ENCODE results near the gene TOPBP1. TPM values are rescaled to one million over a fixed set of nuclear protein-coding genes. Genes with fewer than 3 reads are reported as not detected.

The TOPBP1 gene
- total RNA-seq: 10 to 100 TPM; 16.8 to 23.2 TPM
- polyA plus RNA-seq: 10 to 100 TPM in 1 of 2 donors, 1 to 10 TPM in 1; 8.4 to 17.7 TPM
- long read RNA-seq, donor 1, partial matches to known transcripts: 1 of 4 reads
- long read RNA-seq, donor 1, other reads (novel, unspliced or antisense): 3 of 4 reads
- long read RNA-seq, donor 2, full-length matches to known transcripts: 2 of 9 reads
- long read RNA-seq, donor 2, partial matches to known transcripts: 5 of 9 reads
- long read RNA-seq, donor 2, other reads (novel, unspliced or antisense): 2 of 9 reads

- intact Hi-C loops (cut with DNase I): loop anchor here in 1 of 2 donors (10.0 kb wide), 1 partner anchor 263 kb away; no protein-coding TSS in a partner anchor
- peak within 1 kb of the TSS in 1 of 2 donors; percentile 58 for H3K27ac ChIP-seq (ENCODE audit: low read depth in 1 of 2, low read length in 2 of 2)
- H3K27me3 ChIP-seq (ENCODE audit: control insufficient read depth in 1 of 2, insufficient read depth in 2 of 2, low read length in 1 of 2): no peaks in the 10 kb centered on the region
- peaks cover 0 to 2% of the 10 kb centered on the region in 2 donors for H3K36me3 ChIP-seq (ENCODE audit: control insufficient read depth in 1 of 2, insufficient read depth in 2 of 2, low read length in 1 of 2)
- peak; percentile 87 to 94 for DNase-seq
- H3K4me1 ChIP-seq (ENCODE audit: control insufficient read depth in 1 of 2, insufficient read depth in 2 of 2, low read length in 2 of 2): no peaks in the 10 kb centered on the region
- 0 to 1% methylated on average over 50 to 58 of the region's 58 CpGs for WGBS, 2 donors
- H3K9me3 ChIP-seq (ENCODE audit: control insufficient read depth, low read length): no peaks in the 10 kb centered on the region
- peak; percentile 80 for ATAC-seq (ENCODE audit: low FRiP score)
- H3K4me3 ChIP-seq (ENCODE audit: low read length in 2 of 2): peak within 1 kb of the TSS; percentile 66 to 76
Observed at GRCh38 chr3:133661454-133662277, at the start of gene TOPBP1. TOPBP1 (minus strand) TSS chr3:133661941; CDS start chr3:133661127, 814 bp downstream.

GRCh38 chr3:133711013-133711412, 49.3 kb upstream of the TOPBP1 start:
- ATAC-seq (ENCODE audit: low FRiP score) (no peak), DNase-seq (no peak)
- H3K4me1 ChIP-seq (ENCODE audit: control insufficient read depth in 1 of 2, insufficient read depth in 2 of 2, low read length in 2 of 2): no peaks in the 10 kb centered on the region
- no peaks in the 10 kb centered on the region for H3K27me3 ChIP-seq (ENCODE audit: control insufficient read depth in 1 of 2, insufficient read depth in 2 of 2, low read length in 1 of 2)
- H3K9me3 ChIP-seq (ENCODE audit: control insufficient read depth, low read length): no peaks in the 10 kb centered on the region
- no peak overlapping the region for H3K27ac ChIP-seq (ENCODE audit: low read depth in 1 of 2, low read length in 2 of 2)
- no peak overlapping the region for H3K4me3 ChIP-seq (ENCODE audit: low read length in 2 of 2)
- intact Hi-C loops (cut with DNase I): no loop called here
- 61 to 67% methylated on average over 4 of the region's 4 CpGs for WGBS, 2 donors
- H3K36me3 ChIP-seq (ENCODE audit: control insufficient read depth in 1 of 2, insufficient read depth in 2 of 2, low read length in 1 of 2): no peaks in the 10 kb centered on the region

GRCh38 chr3:133709139-133709750, 47.5 kb upstream of the TOPBP1 start:
- DNase-seq: no peak
- WGBS, 2 donors: 77 to 78% methylated on average over 3 of the region's 3 CpGs
- Histone ChIP-seq H3K27me3 (ENCODE audit: control insufficient read depth in 1 of 2, insufficient read depth in 2 of 2, low read length in 1 of 2) (no peaks in the 10 kb centered on the region), H3K36me3 (ENCODE audit: control insufficient read depth in 1 of 2, insufficient read depth in 2 of 2, low read length in 1 of 2) (no peaks in the 10 kb centered on the region), H3K27ac (ENCODE audit: low read depth in 1 of 2, low read length in 2 of 2) (no peak overlapping the region), H3K4me3 (ENCODE audit: low read length in 2 of 2) (no peak overlapping the region), H3K9me3 (ENCODE audit: control insufficient read depth, low read length) (no peaks in the 10 kb centered on the region), H3K4me1 (ENCODE audit: control insufficient read depth in 1 of 2, insufficient read depth in 2 of 2, low read length in 2 of 2) (no peaks in the 10 kb centered on the region)
- no peak for ATAC-seq (ENCODE audit: low FRiP score)
- intact Hi-C loops (cut with DNase I): no loop called here

GRCh38 chr3:133706033-133706432, 44.3 kb upstream of the TOPBP1 start:
- WGBS, 2 donors: 79 to 82% methylated on average over 4 of the region's 4 CpGs
- Histone ChIP-seq H3K4me1 (ENCODE audit: control insufficient read depth in 1 of 2, insufficient read depth in 2 of 2, low read length in 2 of 2) (no peaks in the 10 kb centered on the region), H3K9me3 (ENCODE audit: control insufficient read depth, low read length) (no peaks in the 10 kb centered on the region), H3K36me3 (ENCODE audit: control insufficient read depth in 1 of 2, insufficient read depth in 2 of 2, low read length in 1 of 2) (no peaks in the 10 kb centered on the region), H3K4me3 (ENCODE audit: low read length in 2 of 2) (no peak overlapping the region), H3K27ac (ENCODE audit: low read depth in 1 of 2, low read length in 2 of 2) (no peak overlapping the region), H3K27me3 (ENCODE audit: control insufficient read depth in 1 of 2, insufficient read depth in 2 of 2, low read length in 1 of 2) (no peaks in the 10 kb centered on the region)
- no peak for DNase-seq
- no peak for ATAC-seq (ENCODE audit: low FRiP score)
- intact Hi-C loops (cut with DNase I): no loop called here

GRCh38 chr3:133703915-133704314, 42.2 kb upstream of the TOPBP1 start:
- Histone ChIP-seq H3K4me3 (ENCODE audit: low read length in 2 of 2) (no peak overlapping the region), H3K27me3 (ENCODE audit: control insufficient read depth in 1 of 2, insufficient read depth in 2 of 2, low read length in 1 of 2) (no peaks in the 10 kb centered on the region), H3K9me3 (ENCODE audit: control insufficient read depth, low read length) (no peaks in the 10 kb centered on the region), H3K4me1 (ENCODE audit: control insufficient read depth in 1 of 2, insufficient read depth in 2 of 2, low read length in 2 of 2) (no peaks in the 10 kb centered on the region), H3K36me3 (ENCODE audit: control insufficient read depth in 1 of 2, insufficient read depth in 2 of 2, low read length in 1 of 2) (no peaks in the 10 kb centered on the region), H3K27ac (ENCODE audit: low read depth in 1 of 2, low read length in 2 of 2) (no peak overlapping the region)
- WGBS, 2 donors: 59 to 70% methylated on average over 1 of the region's 1 CpG
- intact Hi-C loops (cut with DNase I): no loop called here
- ATAC-seq (ENCODE audit: low FRiP score): no peak
- no peak for DNase-seq

- intact Hi-C loops (cut with DNase I): no loop called here
- no peak overlapping the region for H3K27ac ChIP-seq (ENCODE audit: low read depth in 1 of 2, low read length in 2 of 2)
- H3K4me1 ChIP-seq (ENCODE audit: control insufficient read depth in 1 of 2, insufficient read depth in 2 of 2, low read length in 2 of 2): no peaks in the 10 kb centered on the region
- no peaks in the 10 kb centered on the region for H3K27me3 ChIP-seq (ENCODE audit: control insufficient read depth in 1 of 2, insufficient read depth in 2 of 2, low read length in 1 of 2)
- WGBS, 2 donors: 90 to 91% methylated on average over 7 of the region's 7 CpGs
- H3K36me3 ChIP-seq (ENCODE audit: control insufficient read depth in 1 of 2, insufficient read depth in 2 of 2, low read length in 1 of 2): no peaks in the 10 kb centered on the region
- no peak overlapping the region for H3K4me3 ChIP-seq (ENCODE audit: low read length in 2 of 2)
- ATAC-seq (ENCODE audit: low FRiP score): no peak
- DNase-seq: no peak
- no peaks in the 10 kb centered on the region for H3K9me3 ChIP-seq (ENCODE audit: control insufficient read depth, low read length)
Observed at GRCh38 chr3:133701435-133702358, 40.0 kb upstream of the TOPBP1 start.

GRCh38 chr3:133700351-133700750, 38.6 kb upstream of the TOPBP1 start:
- Histone ChIP-seq H3K36me3 (ENCODE audit: control insufficient read depth in 1 of 2, insufficient read depth in 2 of 2, low read length in 1 of 2) (no peaks in the 10 kb centered on the region), H3K27ac (ENCODE audit: low read depth in 1 of 2, low read length in 2 of 2) (no peak overlapping the region), H3K27me3 (ENCODE audit: control insufficient read depth in 1 of 2, insufficient read depth in 2 of 2, low read length in 1 of 2) (no peaks in the 10 kb centered on the region), H3K9me3 (ENCODE audit: control insufficient read depth, low read length) (no peaks in the 10 kb centered on the region), H3K4me1 (ENCODE audit: control insufficient read depth in 1 of 2, insufficient read depth in 2 of 2, low read length in 2 of 2) (no peaks in the 10 kb centered on the region), H3K4me3 (ENCODE audit: low read length in 2 of 2) (no peak overlapping the region)
- 83 to 87% methylated on average over 6 of the region's 6 CpGs for WGBS, 2 donors
- intact Hi-C loops (cut with DNase I): no loop called here
- DNase-seq: no peak
- ATAC-seq (ENCODE audit: low FRiP score): no peak

GRCh38 chr3:133699903-133700302, 38.2 kb upstream of the TOPBP1 start:
- no peak overlapping the region for H3K4me3 ChIP-seq (ENCODE audit: low read length in 2 of 2)
- no peaks in the 10 kb centered on the region for H3K36me3 ChIP-seq (ENCODE audit: control insufficient read depth in 1 of 2, insufficient read depth in 2 of 2, low read length in 1 of 2)
- intact Hi-C loops (cut with DNase I): no loop called here
- no peak overlapping the region for H3K27ac ChIP-seq (ENCODE audit: low read depth in 1 of 2, low read length in 2 of 2)
- no peaks in the 10 kb centered on the region for H3K4me1 ChIP-seq (ENCODE audit: control insufficient read depth in 1 of 2, insufficient read depth in 2 of 2, low read length in 2 of 2)
- ATAC-seq (ENCODE audit: low FRiP score): no peak
- WGBS, 2 donors: 82 to 84% methylated on average over 3 of the region's 3 CpGs
- no peak for DNase-seq
- H3K9me3 ChIP-seq (ENCODE audit: control insufficient read depth, low read length): no peaks in the 10 kb centered on the region
- H3K27me3 ChIP-seq (ENCODE audit: control insufficient read depth in 1 of 2, insufficient read depth in 2 of 2, low read length in 1 of 2): no peaks in the 10 kb centered on the region

All from aorta (tissue), 5 donors.